H9 (cell line): ENCODE results near the gene EIF3C. TPM values are rescaled to one million over a fixed set of nuclear protein-coding genes. Genes with fewer than 3 reads are reported as not detected.
"Not testable (repeated sequence)": the region's sequence is repeated elsewhere in the genome, so short reads cannot be mapped to it uniquely, and the experiment has no call there.

ENCODE experiments used
- DNase-seq: peaks from one replicate; pipeline ENCODE4 v3.0.0-alpha.2; 2017
- H2AFZ ChIP-seq: one replicate; pipeline ENCODE4 v1.6.1; 2013; ENCODE audit warnings: mild to moderate bottlenecking, low read length, control low read depth, moderate library complexity
- H2AK5ac ChIP-seq: 2 replicates; pipeline ENCODE4 v1.6.1; 2013; ENCODE audit warnings: low read length, control low read depth, mixed read lengths; ENCODE audit not compliant: insufficient read length
- H2BK120ac ChIP-seq: one replicate; pipeline ENCODE4 v1.6.1; 2013; ENCODE audit warnings: low read depth, mild to moderate bottlenecking, low read length, control low read depth, inconsistent platforms; ENCODE audit not compliant: poor library complexity, severe bottlenecking
- H2BK12ac ChIP-seq: 2 replicates; pipeline ENCODE4 v1.6.1; 2013; ENCODE audit warnings: low read length, control low read depth, mixed read lengths, low read depth; ENCODE audit not compliant: insufficient read length
- H2BK15ac ChIP-seq: 2 replicates; pipeline ENCODE4 v1.6.1; 2013; ENCODE audit warnings: low read depth, low read length, control low read depth
- H2BK20ac ChIP-seq: one replicate; pipeline ENCODE4 v1.6.1; 2013; ENCODE audit warnings: low read depth, mild to moderate bottlenecking, low read length, control low read depth, inconsistent platforms; ENCODE audit not compliant: poor library complexity, severe bottlenecking
- H2BK5ac ChIP-seq: 2 replicates; pipeline ENCODE4 v1.6.1; 2013; ENCODE audit warnings: low read length, control low read depth, mixed read lengths; ENCODE audit not compliant: insufficient read length
- H3K14ac ChIP-seq: 2 replicates; pipeline ENCODE4 v1.6.1; 2013; ENCODE audit warnings: low read length, control low read depth; ENCODE audit not compliant: insufficient read depth
- H3K18ac ChIP-seq: 2 replicates; pipeline ENCODE4 v1.6.1; 2013; ENCODE audit warnings: low read depth, mild to moderate bottlenecking, mixed read lengths, low read length, control low read depth; ENCODE audit not compliant: insufficient read length
- H3K23ac ChIP-seq: 2 replicates; pipeline ENCODE4 v1.6.1; 2013; ENCODE audit warnings: low read length, control low read depth, mixed read lengths, low read depth; ENCODE audit not compliant: insufficient read length
- H3K23me2 ChIP-seq: 2 replicates; pipeline ENCODE4 v1.6.1; 2013; ENCODE audit warnings: low read depth, mild to moderate bottlenecking, mixed read lengths, low read length, control low read depth; ENCODE audit not compliant: insufficient read length, poor library complexity, severe bottlenecking
- H3K27ac ChIP-seq: 2 replicates; pipeline ENCODE4 v1.5.1; 2013; ENCODE audit warnings: low read length, control low read depth, mixed read lengths, low read depth; ENCODE audit not compliant: insufficient read length
- H3K27me3 ChIP-seq: 2 replicates; pipeline ENCODE4 v1.6.1; 2013; ENCODE audit warnings: low read length, control low read depth, inconsistent platforms; ENCODE audit not compliant: insufficient read depth
- H3K4ac ChIP-seq: 2 replicates; pipeline ENCODE4 v1.6.1; 2013; ENCODE audit warnings: low read depth, mild to moderate bottlenecking, control low read depth, inconsistent platforms, low read length, moderate library complexity
- H3K4me1 ChIP-seq: 2 replicates; pipeline ENCODE4 v1.6.1; 2013; ENCODE audit warnings: low read length, control low read depth, inconsistent platforms; ENCODE audit not compliant: insufficient read depth
- H3K4me2 ChIP-seq: 2 replicates; pipeline ENCODE4 v1.6.1; 2013; ENCODE audit warnings: low read length, control low read depth, mixed read lengths; ENCODE audit not compliant: insufficient read length, insufficient read depth
- H3K56ac ChIP-seq: 2 replicates; pipeline ENCODE4 v1.6.1; 2013; ENCODE audit warnings: low read depth, mild to moderate bottlenecking, mixed read lengths, low read length, control low read depth; ENCODE audit not compliant: insufficient read length
- H3K79me1 ChIP-seq: 2 replicates; pipeline ENCODE4 v1.6.1; 2013; ENCODE audit warnings: low read depth, mild to moderate bottlenecking, moderate library complexity, low read length, control low read depth, inconsistent platforms; ENCODE audit not compliant: insufficient read depth, poor library complexity, severe bottlenecking
- H3K79me2 ChIP-seq: 2 replicates; pipeline ENCODE4 v1.6.1; 2013; ENCODE audit warnings: low read length, control low read depth, inconsistent platforms; ENCODE audit not compliant: insufficient read depth
- H3K9ac ChIP-seq: 2 replicates; pipeline ENCODE4 v1.6.1; 2013; ENCODE audit warnings: low read length, control low read depth, mixed read lengths; ENCODE audit not compliant: insufficient read length; ENCODE audit errors: extremely low read depth
- H3K9me3 ChIP-seq: one replicate; pipeline ENCODE4 v1.6.1; 2013; ENCODE audit warnings: low read depth, low read length, inconsistent platforms; ENCODE audit not compliant: control insufficient read depth
- H3T11ph ChIP-seq: one replicate; pipeline ENCODE4 v1.6.1; 2013; ENCODE audit warnings: mild to moderate bottlenecking, low read length, control low read depth, inconsistent platforms
- H4K20me1 ChIP-seq: one replicate; pipeline ENCODE4 v1.6.1; 2013; ENCODE audit not compliant: control insufficient read depth, insufficient read length, insufficient read depth
- H4K5ac ChIP-seq: 2 replicates; pipeline ENCODE4 v1.6.1; 2013; ENCODE audit warnings: low read depth, mild to moderate bottlenecking, mixed read lengths, low read length, control low read depth; ENCODE audit not compliant: insufficient read length
- H4K8ac ChIP-seq: replicated peaks from 2 replicates; pipeline ENCODE4 v1.6.1; 2013; ENCODE audit warnings: low read length, control low read depth, mixed read lengths, low read depth; ENCODE audit not compliant: insufficient read length
- H4K91ac ChIP-seq: 2 replicates; pipeline ENCODE4 v1.6.1; 2013; ENCODE audit warnings: low read depth, mild to moderate bottlenecking, moderate library complexity, mixed read lengths, low read length, control low read depth; ENCODE audit not compliant: insufficient read length
- H3K27ac Mint-ChIP-seq, 3 experiments: 2 replicates in 2 of 3; 3 replicates in 1 of 3; pipeline ENCODE4 v1.8.0; 2020 to 2021; ENCODE audit warnings: mixed read lengths in 3 of 3, mild to moderate bottlenecking in 1 of 3, moderate library complexity in 1 of 3
- H3K27me3 Mint-ChIP-seq: 2 replicates; pipeline ENCODE4 v1.8.0; 2021; ENCODE audit warnings: low read depth, mild to moderate bottlenecking, moderate library complexity, mixed read lengths
- H3K36me3 Mint-ChIP-seq, 3 experiments: 2 replicates in 2 of 3; 3 replicates in 1 of 3; pipeline ENCODE4 v1.8.0; 2020 to 2021; ENCODE audit warnings: low read depth in 3 of 3, mixed read lengths in 3 of 3; ENCODE audit not compliant: insufficient read depth in 1 of 3
- H3K4me1 Mint-ChIP-seq, 2 experiments: 2 replicates each; pipeline ENCODE4 v1.8.0; 2020; ENCODE audit warnings: mixed read lengths in 2 of 2
- H3K4me3 Mint-ChIP-seq, 2 experiments: 2 replicates in 1 of 2; 3 replicates in 1 of 2; pipeline ENCODE4 v1.8.0; 2020 to 2021; ENCODE audit warnings: mild to moderate bottlenecking in 2 of 2, mixed read lengths in 2 of 2, moderate library complexity in 1 of 2
- H3K9me3 Mint-ChIP-seq, 2 experiments: 2 replicates in 1 of 2; 3 replicates in 1 of 2; pipeline ENCODE4 v1.8.0; 2020; ENCODE audit warnings: mild to moderate bottlenecking in 2 of 2, mixed read lengths in 2 of 2, moderate library complexity in 1 of 2
- WGBS: extraction: QIAGEN DNeasy Blood & Tissue Kit; methylation state at CpG from one replicate; pipeline ENCODE4 v1.1.7; 2013; ENCODE audit warnings: missing lambda C conversion rate, low lambda C conversion rate, mixed read lengths; ENCODE audit not compliant: insufficient read length; ENCODE audit errors: extremely low coverage; 5-methylcytosine and 5-hydroxymethylcytosine counted together
- total RNA-seq: library from RNA; stranded (reverse); gene quantifications from 2 replicates; pipeline ENCODE4 v1.2.1, GENCODE V29; 2021

EIF3C gene
- total RNA-seq, 1 experiment from 2014 or later = 990 TPM

GRCh38 chr16:28667480-28667879 is 43.8 kb upstream of the EIF3C start:
- not testable (repeated sequence) for DNase-seq, H3K4me3 Mint-ChIP-seq, H3K18ac ChIP-seq, H3K27me3 Mint-ChIP-seq, H3K79me2 ChIP-seq, H3T11ph ChIP-seq, H2AK5ac ChIP-seq, H3K4me1 ChIP-seq, H4K91ac ChIP-seq, H2BK5ac ChIP-seq, H3K36me3 Mint-ChIP-seq, H3K9me3 ChIP-seq, H2BK20ac ChIP-seq, H3K23me2 ChIP-seq, H3K27me3 ChIP-seq, H3K4ac ChIP-seq, H3K4me1 Mint-ChIP-seq, H4K5ac ChIP-seq, H2BK120ac ChIP-seq, H2BK15ac ChIP-seq, H3K27ac ChIP-seq, H2BK12ac ChIP-seq, H3K27ac Mint-ChIP-seq, H3K14ac ChIP-seq, H4K20me1 ChIP-seq, H3K56ac ChIP-seq, H2AFZ ChIP-seq, H3K79me1 ChIP-seq, H4K8ac ChIP-seq, H3K9me3 Mint-ChIP-seq, H3K9ac ChIP-seq, H3K23ac ChIP-seq, H3K4me2 ChIP-seq
- WGBS = no CpG with 5 or more reads among the region's 7 CpGs

GRCh38 chr16:28668199-28668598 is 43.1 kb upstream of the EIF3C start:
- H4K8ac ChIP-seq, H2BK5ac ChIP-seq, H3K79me1 ChIP-seq, H3K4me1 ChIP-seq, H2BK15ac ChIP-seq, H2BK20ac ChIP-seq, H4K91ac ChIP-seq, H2AK5ac ChIP-seq, H2AFZ ChIP-seq, H3K27me3 Mint-ChIP-seq, H4K20me1 ChIP-seq, H3K14ac ChIP-seq, H3K9me3 Mint-ChIP-seq, H3K56ac ChIP-seq, H3K9me3 ChIP-seq, H4K5ac ChIP-seq, H3K23ac ChIP-seq, H3K4me1 Mint-ChIP-seq, H3K4me2 ChIP-seq, H3T11ph ChIP-seq, H3K9ac ChIP-seq, H3K27me3 ChIP-seq, H2BK120ac ChIP-seq, H3K23me2 ChIP-seq, H2BK12ac ChIP-seq, H3K36me3 Mint-ChIP-seq, H3K27ac ChIP-seq, H3K4me3 Mint-ChIP-seq, H3K18ac ChIP-seq, DNase-seq, H3K4ac ChIP-seq, H3K79me2 ChIP-seq, H3K27ac Mint-ChIP-seq: not testable (repeated sequence)
- WGBS = no CpG with 5 or more reads among the region's 4 CpGs
